Activated T-helper 17 cell treated with anti-CD3 and anti-CD28 coated beads, Interleukin-2, amount 50 U/mL, for 72 hours (primary cell): Measurements from ENCODE around the gene RLF. TPM values are rescaled to one million over a fixed set of nuclear protein-coding genes. Genes with fewer than 3 reads are reported as not detected.
A peak's percentile ranks its signal among the peaks of the same experiment; 100 is the strongest.

Experiments
- ATAC-seq: fragments of 150-1000 bp; cut with Tn5 transposase; replicated peaks from 2 replicates; pipeline ENCODE4 v1.10.0; 2021; ENCODE audit warnings: mild to moderate bottlenecking, moderate library complexity
- H3K27ac Mint-ChIP-seq: one replicate; pipeline ENCODE4 v1.8.0; 2022; ENCODE audit warnings: mixed read lengths
- H3K27me3 Mint-ChIP-seq: one replicate; pipeline ENCODE4 v1.8.0; 2022; ENCODE audit warnings: mixed read lengths
- H3K36me3 Mint-ChIP-seq: one replicate; pipeline ENCODE4 v1.8.0; 2022; ENCODE audit warnings: low read depth, mild to moderate bottlenecking, mixed read lengths
- H3K4me1 Mint-ChIP-seq: one replicate; pipeline ENCODE4 v1.8.0; 2022; ENCODE audit warnings: mixed read lengths
- H3K4me3 Mint-ChIP-seq: one replicate; pipeline ENCODE4 v1.8.0; 2022; ENCODE audit warnings: mild to moderate bottlenecking, mixed read lengths
- H3K9me3 Mint-ChIP-seq: one replicate; pipeline ENCODE4 v1.8.0; 2022; ENCODE audit warnings: mixed read lengths
- total RNA-seq, 2 donors: library from RNA; stranded (reverse); gene quantifications; one replicate each; pipeline ENCODE4 v1.2.3, GENCODE V29; 2022

The RLF gene
- total RNA-seq, 2 donors from 2014 or later, result 16.5 to 50.9 TPM

- H3K4me1 Mint-ChIP-seq, result peaks cover 8% of the 10 kb centered on the region
- H3K27ac Mint-ChIP-seq, result peak overlapping the region; percentile 89
- peaks cover 100% of the 10 kb centered on the region for H3K36me3 Mint-ChIP-seq
- H3K4me3 Mint-ChIP-seq, result peak overlapping the region; percentile 57
- peak; percentile 95 for ATAC-seq
- no peaks in the 10 kb centered on the region for H3K9me3 Mint-ChIP-seq
- H3K27me3 Mint-ChIP-seq, result no peaks in the 10 kb centered on the region
Measured at GRCh38 chr1:40264354-40264781, 103.2 kb downstream of the RLF start.

GRCh38 chr1:40265298-40265697 lies 104.1 kb downstream of the RLF start:
- H3K4me3 Mint-ChIP-seq, result no peak overlapping the region
- no peaks in the 10 kb centered on the region for H3K9me3 Mint-ChIP-seq
- H3K4me1 Mint-ChIP-seq, result peaks cover 14% of the 10 kb centered on the region
- H3K36me3 Mint-ChIP-seq, result peaks cover 100% of the 10 kb centered on the region
- no peak for ATAC-seq
- no peaks in the 10 kb centered on the region for H3K27me3 Mint-ChIP-seq
- H3K27ac Mint-ChIP-seq, result peak overlapping the region; percentile 89

- H3K27ac Mint-ChIP-seq, result peak overlapping the region; percentile 89
- peaks cover 100% of the 10 kb centered on the region for H3K36me3 Mint-ChIP-seq
- H3K4me3 Mint-ChIP-seq, result no peak overlapping the region
- peaks cover 20% of the 10 kb centered on the region for H3K4me1 Mint-ChIP-seq
- no peak for ATAC-seq
- no peaks in the 10 kb centered on the region for H3K9me3 Mint-ChIP-seq
- no peaks in the 10 kb centered on the region for H3K27me3 Mint-ChIP-seq
Measured at GRCh38 chr1:40265919-40266318, 104.7 kb downstream of the RLF start.

- Mint-ChIP-seq H3K4me1 (peaks cover 24% of the 10 kb centered on the region), H3K36me3 (peaks cover 100% of the 10 kb centered on the region), H3K27ac (peak overlapping the region; percentile 79), H3K27me3 (no peaks in the 10 kb centered on the region), H3K4me3 (no peak overlapping the region), H3K9me3 (no peaks in the 10 kb centered on the region)
- no peak for ATAC-seq
Measured at GRCh38 chr1:40266786-40267535, 105.8 kb downstream of the RLF start.

GRCh38 chr1:40267767-40268187 lies 106.6 kb downstream of the RLF start:
- H3K9me3 Mint-ChIP-seq, result no peaks in the 10 kb centered on the region
- peak overlapping the region; percentile 79 for H3K27ac Mint-ChIP-seq
- no peaks in the 10 kb centered on the region for H3K27me3 Mint-ChIP-seq
- H3K4me3 Mint-ChIP-seq, result no peak overlapping the region
- peaks cover 22% of the 10 kb centered on the region for H3K4me1 Mint-ChIP-seq
- peaks cover 100% of the 10 kb centered on the region for H3K36me3 Mint-ChIP-seq
- ATAC-seq, result no peak

- Mint-ChIP-seq H3K27me3 (no peaks in the 10 kb centered on the region), H3K36me3 (peaks cover 100% of the 10 kb centered on the region), H3K9me3 (no peaks in the 10 kb centered on the region), H3K4me1 (peaks cover 21% of the 10 kb centered on the region), H3K4me3 (no peak overlapping the region), H3K27ac (peak overlapping the region; percentile 79)
- ATAC-seq, result no peak
Measured at GRCh38 chr1:40268211-40268610, 107.0 kb downstream of the RLF start.

GRCh38 chr1:40270152-40270834 lies 109.1 kb downstream of the RLF start:
- peak; percentile 95 for ATAC-seq
- peak overlapping the region; percentile 98 for H3K27ac Mint-ChIP-seq
- peak overlapping the region; percentile 76 for H3K4me3 Mint-ChIP-seq
- peaks cover 98% of the 10 kb centered on the region for H3K36me3 Mint-ChIP-seq
- no peaks in the 10 kb centered on the region for H3K27me3 Mint-ChIP-seq
- H3K9me3 Mint-ChIP-seq, result no peaks in the 10 kb centered on the region
- peaks cover 28% of the 10 kb centered on the region for H3K4me1 Mint-ChIP-seq

GRCh38 chr1:40272653-40273213 lies 111.5 kb downstream of the RLF start:
- Mint-ChIP-seq H3K4me3 (no peak overlapping the region), H3K4me1 (peaks cover 28% of the 10 kb centered on the region), H3K27me3 (no peaks in the 10 kb centered on the region), H3K36me3 (peaks cover 97% of the 10 kb centered on the region), H3K9me3 (no peaks in the 10 kb centered on the region), H3K27ac (peak overlapping the region; percentile 84)
- ATAC-seq, result no peak

GRCh38 chr1:40273547-40274166 lies 112.5 kb downstream of the RLF start:
- Mint-ChIP-seq H3K36me3 (peaks cover 90% of the 10 kb centered on the region), H3K9me3 (no peaks in the 10 kb centered on the region), H3K27ac (peak overlapping the region; percentile 25), H3K4me3 (no peak overlapping the region), H3K4me1 (peaks cover 28% of the 10 kb centered on the region), H3K27me3 (no peaks in the 10 kb centered on the region)
- no peak for ATAC-seq

- Mint-ChIP-seq H3K4me1 (peaks cover 28% of the 10 kb centered on the region), H3K4me3 (no peak overlapping the region), H3K27me3 (no peaks in the 10 kb centered on the region), H3K27ac (peak overlapping the region; percentile 25), H3K36me3 (peaks cover 90% of the 10 kb centered on the region), H3K9me3 (no peaks in the 10 kb centered on the region)
- no peak for ATAC-seq
Measured at GRCh38 chr1:40274331-40274730, 113.1 kb downstream of the RLF start.

GRCh38 chr1:40276122-40276521 lies 114.9 kb downstream of the RLF start:
- Mint-ChIP-seq H3K27me3 (no peaks in the 10 kb centered on the region), H3K36me3 (peaks cover 88% of the 10 kb centered on the region), H3K4me1 (peaks cover 13% of the 10 kb centered on the region)

GRCh38 chr1:40281853-40282252 lies 120.7 kb downstream of the RLF start:
- H3K4me3 Mint-ChIP-seq, result no peak overlapping the region
- H3K36me3 Mint-ChIP-seq, result peaks cover 88% of the 10 kb centered on the region
- no peaks in the 10 kb centered on the region for H3K9me3 Mint-ChIP-seq
- no peak for ATAC-seq
- H3K27ac Mint-ChIP-seq, result peak overlapping the region; percentile 11
- H3K4me1 Mint-ChIP-seq, result no peaks in the 10 kb centered on the region
- H3K27me3 Mint-ChIP-seq, result no peaks in the 10 kb centered on the region

More at GRCh38 chr1:40276122-40276521, 114.9 kb downstream of the RLF start:
- no peaks in the 10 kb centered on the region for H3K9me3 Mint-ChIP-seq
- ATAC-seq, result no peak
- no peak overlapping the region for H3K4me3 Mint-ChIP-seq
- H3K27ac Mint-ChIP-seq, result peak overlapping the region; percentile 16
